ENCODE results near the gene GLP1R. TPM values are rescaled to one million over a fixed set of nuclear protein-coding genes. Genes with fewer than 3 reads are reported as not detected.

The GLP1R gene
- total RNA-seq: not detected in 2 replicates

DNA sequence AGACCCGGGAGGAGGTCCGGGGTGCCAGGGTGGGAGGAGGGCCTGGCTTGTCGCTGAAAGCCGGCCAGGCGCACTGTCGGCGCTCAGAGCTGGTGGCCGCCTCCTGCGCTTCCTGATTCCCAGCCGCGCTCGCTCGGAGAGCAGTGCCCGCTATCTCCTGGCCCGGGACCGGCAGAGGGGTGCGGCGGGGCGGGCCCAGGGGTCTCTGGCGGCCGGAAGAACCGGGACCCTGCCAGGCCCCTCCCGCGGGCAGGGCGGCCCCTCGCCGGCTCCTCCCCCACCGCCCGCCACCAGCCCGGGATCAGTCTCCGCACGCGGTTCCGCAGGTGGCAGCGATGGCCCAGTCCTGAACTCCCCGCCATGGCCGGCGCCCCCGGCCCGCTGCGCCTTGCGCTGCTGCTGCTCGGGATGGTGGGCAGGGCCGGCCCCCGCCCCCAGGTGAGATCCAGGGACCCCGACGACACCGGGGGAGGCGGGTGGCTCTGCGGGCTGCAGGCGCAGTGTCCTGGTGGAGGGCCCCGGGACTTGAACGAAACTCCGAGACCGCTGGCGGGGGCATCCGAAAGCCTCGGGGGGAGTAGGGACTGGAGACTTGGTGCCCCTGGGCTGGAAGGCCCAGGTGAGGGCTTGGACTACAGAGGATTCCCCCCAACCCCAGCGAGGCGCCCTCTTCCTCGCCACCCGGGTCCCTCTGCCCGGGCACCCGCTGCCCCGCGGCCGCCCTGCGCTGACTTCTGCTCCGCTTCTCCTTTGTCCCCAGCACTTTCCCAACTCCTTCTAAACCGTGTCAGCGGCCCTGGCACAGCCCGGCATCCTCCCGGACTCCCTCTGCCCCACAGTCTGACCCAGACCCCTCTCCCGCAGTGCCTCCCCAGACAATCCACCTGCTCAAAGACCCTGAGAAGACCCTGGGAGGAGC, at the start of gene GLP1R:
TSS of gene GLP1R (plus strand) at position 301 of the 919 bp plus-strand sequence. CDS start at position 361, 60 bp downstream.

GRCh38 chr6:39114704-39115599, 66.4 kb downstream of the GLP1R start, which contains the start of gene SAYSD1:
TSS of gene SAYSD1 (minus strand) at chr6:39115186. CDS start at chr6:39115089, 97 bp downstream.

Other genes with a start within 250 kb of the GLP1R start
- gene SAYSD1, start 66.4 kb downstream of the GLP1R start, total RNA-seq: 25.6 and 32.1 TPM in 2 replicates
- gene KCNK5, start 180.7 kb downstream of the GLP1R start, total RNA-seq: 0.65 and 0.76 TPM in 2 replicates

Measured in articular chondrocyte of knee joint (primary cell).